Astrocyte (in vitro differentiated cells and primary cell): Measurements from ENCODE around the gene RAB19. TPM values are rescaled to one million over a fixed set of nuclear protein-coding genes. Genes with fewer than 3 reads are reported as not detected.

Experiments
- DNase-seq: peaks from one replicate; pipeline ENCODE4 v3.0.0-alpha.2; 2010; ENCODE audit warnings: low read depth
- FAIRE-seq: peaks from 2 replicates; lab custom pipeline; 2011; peaks lifted over from hg19 to GRCh38; lab: Jason Lieb, UNC
- H2AFZ ChIP-seq: 2 replicates; pipeline ENCODE4 v1.6.0; 2012; ENCODE audit warnings: low read depth, low read length, inconsistent platforms
- H3K27ac ChIP-seq: 2 replicates; pipeline ENCODE4 v1.5.1; 2011; ENCODE audit warnings: low read depth, low read length, inconsistent platforms
- H3K27me3 ChIP-seq: 2 replicates; pipeline ENCODE4 v1.6.0; 2011; ENCODE audit warnings: low read length, inconsistent platforms; ENCODE audit not compliant: insufficient read depth
- H3K36me3 ChIP-seq: 2 replicates; pipeline ENCODE4 v1.5.1; 2011; ENCODE audit warnings: low read length, inconsistent platforms; ENCODE audit not compliant: insufficient read depth
- H3K4me1 ChIP-seq: 2 replicates; pipeline ENCODE4 v1.5.1; 2011; ENCODE audit warnings: low read length, inconsistent platforms; ENCODE audit not compliant: insufficient read depth
- H3K4me2 ChIP-seq: 2 replicates; pipeline ENCODE4 v1.6.0; 2012; ENCODE audit warnings: low read length, inconsistent platforms
- H3K4me3 ChIP-seq: 2 replicates; pipeline ENCODE4 v1.5.1; 2011; ENCODE audit warnings: low read depth, mild to moderate bottlenecking, low read length, inconsistent platforms; ENCODE audit not compliant: insufficient read depth
- H3K79me2 ChIP-seq: 2 replicates; pipeline ENCODE4 v1.6.0; 2012; ENCODE audit warnings: mild to moderate bottlenecking, low read length, inconsistent platforms; ENCODE audit not compliant: insufficient read depth
- H3K9ac ChIP-seq: 2 replicates; pipeline ENCODE4 v1.6.0; 2012; ENCODE audit warnings: mild to moderate bottlenecking, low read length, inconsistent platforms
- H3K9me3 ChIP-seq: 2 replicates; pipeline ENCODE4 v1.5.1; 2012; ENCODE audit warnings: low read depth, mild to moderate bottlenecking, low read length, inconsistent platforms; ENCODE audit not compliant: insufficient read depth
- H4K20me1 ChIP-seq: 2 replicates; pipeline ENCODE4 v1.6.0; 2012; ENCODE audit warnings: low read length, inconsistent platforms; ENCODE audit not compliant: insufficient read depth
- H3K27ac Mint-ChIP-seq: one replicate; pipeline ENCODE4 v1.8.0; 2021; ENCODE audit warnings: mild to moderate bottlenecking, mixed read lengths; ENCODE audit not compliant: unreplicated experiment
- H3K27me3 Mint-ChIP-seq: one replicate; pipeline ENCODE4 v1.8.0; 2021; ENCODE audit warnings: low read depth, mixed read lengths; ENCODE audit not compliant: unreplicated experiment
- H3K36me3 Mint-ChIP-seq: one replicate; pipeline ENCODE4 v1.8.0; 2021; ENCODE audit warnings: low read depth, mixed read lengths; ENCODE audit not compliant: unreplicated experiment
- H3K4me1 Mint-ChIP-seq: one replicate; pipeline ENCODE4 v1.8.0; 2021; ENCODE audit warnings: low read depth, mixed read lengths; ENCODE audit not compliant: unreplicated experiment
- H3K4me3 Mint-ChIP-seq: one replicate; pipeline ENCODE4 v1.8.0; 2021; ENCODE audit warnings: mild to moderate bottlenecking, moderate library complexity, mixed read lengths; ENCODE audit not compliant: unreplicated experiment
- H3K9me3 Mint-ChIP-seq: one replicate; pipeline ENCODE4 v1.8.0; 2021; ENCODE audit warnings: mild to moderate bottlenecking, mixed read lengths; ENCODE audit not compliant: unreplicated experiment
- EZH2 ChIP-seq: IDR thresholded peaks from 2 replicates; pipeline ENCODE4 v1.6.1; 2012; ENCODE audit warnings: mild to moderate bottlenecking, low read length, inconsistent platforms; ENCODE audit not compliant: insufficient read depth
- total RNA-seq: library from RNA; stranded (reverse); gene quantifications from 2 replicates; pipeline ENCODE4 v1.2.1, GENCODE V29; 2021
- TF ChIP-seq, protein P1 (sequence below): IDR thresholded peaks from 2 replicates; pipeline ENCODE4 v1.5.1; 2011; ENCODE audit warnings: low read depth, mild to moderate bottlenecking, inconsistent platforms, low read length, moderate library complexity; ENCODE audit not compliant: insufficient read depth

The RAB19 gene
- total RNA-seq, 1 donor from 2014 or later: not detected

DNA sequence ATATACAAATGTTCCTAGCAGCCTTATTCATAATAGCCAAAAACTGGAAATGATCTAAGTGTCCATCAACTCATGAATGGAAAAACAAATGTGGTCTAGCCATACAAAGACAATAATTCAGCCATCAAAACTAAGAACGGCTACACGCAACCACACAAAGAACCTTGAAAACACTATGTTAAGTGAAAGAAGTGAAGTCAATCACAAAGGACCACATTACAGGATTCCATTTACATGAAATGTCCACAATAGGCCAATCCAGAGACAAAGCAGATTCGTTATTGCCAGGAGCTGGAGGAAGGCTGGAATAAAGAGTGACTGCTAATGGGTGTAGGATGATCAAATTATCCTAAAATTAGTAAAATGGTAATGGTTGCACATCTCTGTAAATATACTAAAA is 54.3 kb downstream of the RAB19 start:
- Mint-ChIP-seq H3K27me3 (no peaks in the 10 kb centered on the region), H3K9me3 (no peaks in the 10 kb centered on the region)
- no peak overlapping the region for H2AFZ ChIP-seq

DNA sequence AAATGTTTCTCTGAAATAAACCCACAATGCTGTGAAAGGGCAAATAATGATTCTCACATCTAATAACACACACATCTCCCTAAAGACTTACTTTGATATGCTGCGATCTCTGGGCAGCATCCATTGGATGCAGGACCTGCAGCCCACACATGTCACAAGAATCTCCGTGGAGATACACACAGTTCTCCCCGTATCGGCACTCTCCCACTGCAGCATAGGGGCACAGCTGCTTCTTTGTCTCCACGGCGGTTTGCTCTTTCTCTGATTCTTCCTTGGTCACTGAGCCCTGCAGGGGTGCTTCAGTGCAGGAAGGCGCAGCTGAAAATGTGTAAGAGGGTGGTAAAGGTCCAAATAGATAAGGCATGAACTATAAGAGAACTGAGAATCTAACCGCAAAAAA is 55.1 kb downstream of the RAB19 start:
- Mint-ChIP-seq H3K27me3 (no peaks in the 10 kb centered on the region), H3K4me1 (peaks cover 6% of the 10 kb centered on the region), H3K36me3 (peaks cover 23% of the 10 kb centered on the region), H3K27ac (no peak overlapping the region), H3K4me3 (no peak overlapping the region), H3K9me3 (no peaks in the 10 kb centered on the region)
- DNase-seq (no peak), FAIRE-seq (no peak)
- Histone ChIP-seq H4K20me1 (peaks cover 22% of the 10 kb centered on the region), H3K27me3 (no peaks in the 10 kb centered on the region), H3K9ac (no peak overlapping the region), H3K36me3 (peaks cover 31% of the 10 kb centered on the region), H3K9me3 (no peaks in the 10 kb centered on the region), H3K27ac (no peak overlapping the region), H3K4me3 (no peak overlapping the region), H3K79me2 (no peaks in the 10 kb centered on the region), H3K4me2 (no peak overlapping the region), H2AFZ (no peak overlapping the region), H3K4me1 (no peaks in the 10 kb centered on the region)
- TF ChIP-seq, protein P1, sequence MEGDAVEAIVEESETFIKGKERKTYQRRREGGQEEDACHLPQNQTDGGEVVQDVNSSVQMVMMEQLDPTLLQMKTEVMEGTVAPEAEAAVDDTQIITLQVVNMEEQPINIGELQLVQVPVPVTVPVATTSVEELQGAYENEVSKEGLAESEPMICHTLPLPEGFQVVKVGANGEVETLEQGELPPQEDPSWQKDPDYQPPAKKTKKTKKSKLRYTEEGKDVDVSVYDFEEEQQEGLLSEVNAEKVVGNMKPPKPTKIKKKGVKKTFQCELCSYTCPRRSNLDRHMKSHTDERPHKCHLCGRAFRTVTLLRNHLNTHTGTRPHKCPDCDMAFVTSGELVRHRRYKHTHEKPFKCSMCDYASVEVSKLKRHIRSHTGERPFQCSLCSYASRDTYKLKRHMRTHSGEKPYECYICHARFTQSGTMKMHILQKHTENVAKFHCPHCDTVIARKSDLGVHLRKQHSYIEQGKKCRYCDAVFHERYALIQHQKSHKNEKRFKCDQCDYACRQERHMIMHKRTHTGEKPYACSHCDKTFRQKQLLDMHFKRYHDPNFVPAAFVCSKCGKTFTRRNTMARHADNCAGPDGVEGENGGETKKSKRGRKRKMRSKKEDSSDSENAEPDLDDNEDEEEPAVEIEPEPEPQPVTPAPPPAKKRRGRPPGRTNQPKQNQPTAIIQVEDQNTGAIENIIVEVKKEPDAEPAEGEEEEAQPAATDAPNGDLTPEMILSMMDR: no peak
- TF ChIP-seq EZH2: no peak

More for the DNA sequence above, 54.3 kb downstream of the RAB19 start:
- no peak overlapping the region for H3K27ac ChIP-seq
- TF ChIP-seq EZH2: no peak
- TF ChIP-seq, protein P1: no peak
- H3K9ac ChIP-seq: no peak overlapping the region
- Mint-ChIP-seq H3K27ac (no peak overlapping the region), H3K4me3 (no peak overlapping the region), H3K36me3 (peaks cover 23% of the 10 kb centered on the region), H3K4me1 (peaks cover 6% of the 10 kb centered on the region)
- H3K36me3 ChIP-seq: peaks cover 31% of the 10 kb centered on the region
- no peak for FAIRE-seq
- no peak overlapping the region for H3K4me2 ChIP-seq
- no peak for DNase-seq
- peaks cover 22% of the 10 kb centered on the region for H4K20me1 ChIP-seq
- H3K4me1 ChIP-seq: no peaks in the 10 kb centered on the region
- no peaks in the 10 kb centered on the region for H3K9me3 ChIP-seq
- H3K79me2 ChIP-seq: no peaks in the 10 kb centered on the region
- H3K4me3 ChIP-seq: no peak overlapping the region
- no peaks in the 10 kb centered on the region for H3K27me3 ChIP-seq

DNA sequence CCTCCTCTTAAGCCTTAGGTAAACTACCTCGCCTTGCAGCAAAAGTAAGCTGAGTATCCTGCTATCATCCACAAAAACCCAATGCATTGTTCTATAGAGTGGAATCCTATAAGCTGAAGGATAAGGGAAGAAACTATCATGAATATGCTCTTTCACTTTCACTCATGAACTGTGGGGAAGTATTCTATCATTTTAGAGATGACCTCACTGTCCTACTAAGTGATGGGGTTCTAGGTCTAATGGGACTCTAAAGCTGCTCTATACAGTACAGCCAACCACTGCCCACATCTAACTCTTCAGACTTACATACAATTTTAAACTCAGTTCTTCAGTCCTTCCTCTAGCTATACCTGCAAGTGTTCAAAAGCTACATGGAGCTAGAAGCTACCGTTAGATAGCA is 59.3 kb downstream of the RAB19 start:
- H3K27ac Mint-ChIP-seq: no peak overlapping the region
- no peak for FAIRE-seq
- H2AFZ ChIP-seq: no peak overlapping the region
- no peaks in the 10 kb centered on the region for H3K4me1 ChIP-seq
- H3K4me3 Mint-ChIP-seq: no peak overlapping the region
- H3K36me3 Mint-ChIP-seq: peaks cover 16% of the 10 kb centered on the region
- no peaks in the 10 kb centered on the region for H3K27me3 ChIP-seq
- TF ChIP-seq, protein P1: no peak
- TF ChIP-seq EZH2: no peak
- H3K9me3 ChIP-seq: no peaks in the 10 kb centered on the region
- DNase-seq: no peak
- H3K9ac ChIP-seq: no peak overlapping the region
- H3K79me2 ChIP-seq: no peaks in the 10 kb centered on the region
- H3K4me3 ChIP-seq: no peak overlapping the region
- H3K9me3 Mint-ChIP-seq: no peaks in the 10 kb centered on the region
- peaks cover 13% of the 10 kb centered on the region for H4K20me1 ChIP-seq
- peaks cover 3% of the 10 kb centered on the region for H3K36me3 ChIP-seq
- no peaks in the 10 kb centered on the region for H3K4me1 Mint-ChIP-seq
- no peak overlapping the region for H3K27ac ChIP-seq
- no peak overlapping the region for H3K4me2 ChIP-seq
- H3K27me3 Mint-ChIP-seq: no peaks in the 10 kb centered on the region
